Right ventricle myocardium inferior (tissue), 1 donor: ENCODE results near the gene TSKU. TPM values are rescaled to one million over a fixed set of nuclear protein-coding genes. Genes with fewer than 3 reads are reported as not detected.

Source experiments
- total RNA-seq: library from RNA; stranded (reverse); fragmentation: NEBNext Ultra II Directional; extraction: Animal tissue kit (Norgen Biotek cat#: 25700); gene quantifications from one replicate; pipeline ENCODE4 v1.2.1, GENCODE V29; 2021
- donor health status: DM: no; HTN: yes; CAD: no; lungs with severe emphysema.

The TSKU gene
- total RNA-seq, 1 donor from 2014 or later, result 16.2 TPM

Other genes with a start within 250 kb of the TSKU start
- 32.5 TPM for gene LRRC32, start 112.6 kb upstream of the TSKU start, total RNA-seq
- 9.9 TPM for gene ACER3, start 77.6 kb downstream of the TSKU start, total RNA-seq